H1 (cell line): ENCODE results near the gene RAD51B. TPM values are rescaled to one million over a fixed set of nuclear protein-coding genes. Genes with fewer than 3 reads are reported as not detected.
A peak's percentile ranks its signal among the peaks of the same experiment; 100 is the strongest.

Experiments
- CTCF ChIA-PET: fragments of 300-600 bp; sonication (Branson Sonifier 250); formaldehyde crosslinking; loops from one replicate; lab custom pipeline; 2021; ENCODE audit not compliant: partially characterized antibody; lab: Charles Lee
- POLR2A ChIA-PET: fragments of 300-600 bp; sonication (Branson Sonifier 250); formaldehyde crosslinking; loops from one replicate; lab custom pipeline; 2021; ENCODE audit warnings: inconsistent platforms; ENCODE audit not compliant: partially characterized antibody; lab: Charles Lee
- DNase-seq, 2 experiments: peaks; one replicate each; pipeline versions ENCODE4 v3.0.0 to v3.0.0-alpha.2; 2010 to 2022; ENCODE audit warnings: low spot score in 2 of 2, low read depth in 1 of 2, mixed read lengths in 1 of 2
- FAIRE-seq: peaks from 2 replicates; lab custom pipeline; 2011; peaks lifted over from hg19 to GRCh38; lab: Jason Lieb, UNC
- H2AFZ ChIP-seq: 2 replicates; pipeline ENCODE4 v1.8.1; 2012; ENCODE audit warnings: low read length, inconsistent platforms
- H2AK5ac ChIP-seq: 2 replicates; pipeline ENCODE4 v1.6.1; 2013; ENCODE audit warnings: low read depth, low read length
- H2BK120ac ChIP-seq: replicated peaks from 2 replicates; pipeline ENCODE3; 2013; ENCODE audit warnings: low read depth, low read length, inconsistent platforms
- H2BK12ac ChIP-seq: 2 replicates; pipeline ENCODE4 v1.6.1; 2013; ENCODE audit warnings: low read depth, low read length
- H2BK15ac ChIP-seq: 2 replicates; pipeline ENCODE4 v1.6.1; 2013; ENCODE audit warnings: low read length
- H2BK20ac ChIP-seq: 2 replicates; pipeline ENCODE4 v1.6.1; 2013; ENCODE audit warnings: low read length
- H2BK5ac ChIP-seq: 2 replicates; pipeline ENCODE4 v1.6.1; 2013; ENCODE audit warnings: low read depth, low read length
- H3K14ac ChIP-seq: 2 replicates; pipeline ENCODE4 v1.6.1; 2013; ENCODE audit warnings: inconsistent platforms; ENCODE audit not compliant: insufficient read length
- H3K18ac ChIP-seq: 2 replicates; pipeline ENCODE4 v1.6.1; 2013; ENCODE audit warnings: low read length; ENCODE audit errors: extremely low read depth
- H3K23ac ChIP-seq: 2 replicates; pipeline ENCODE4 v1.6.1; 2013; ENCODE audit warnings: inconsistent platforms; ENCODE audit not compliant: insufficient read length
- H3K23me2 ChIP-seq: 2 replicates; pipeline ENCODE4 v1.6.1; 2013; ENCODE audit warnings: low read depth, low read length
- H3K27ac ChIP-seq: 2 replicates; pipeline ENCODE4 v1.6.1; 2011; ENCODE audit warnings: low read depth, low read length, inconsistent platforms
- H3K27me3 ChIP-seq, 4 experiments: replicated peaks in 1 of 4; 1 replicate in 1 of 4; 2 replicates in 3 of 4; pipeline versions ENCODE4 v1.6.1 to v1.8.1; 2011 to 2013; ENCODE audit warnings: low read length in 3 of 4, mild to moderate bottlenecking in 3 of 4, inconsistent platforms in 2 of 4, mixed read lengths in 2 of 4, moderate library complexity in 1 of 4; ENCODE audit not compliant: control insufficient read depth in 3 of 4, insufficient read depth in 3 of 4; ENCODE audit errors: extremely low read depth in 1 of 4
- H3K36me3 ChIP-seq, 4 experiments: 2 replicates each; pipeline versions ENCODE4 v1.6.1 to v1.8.1; 2011 to 2013; ENCODE audit warnings: mild to moderate bottlenecking in 4 of 4, low read length in 3 of 4, moderate library complexity in 2 of 4, control low read depth in 1 of 4, inconsistent platforms in 1 of 4; ENCODE audit not compliant: insufficient read depth in 4 of 4, control insufficient read depth in 2 of 4
- H3K4ac ChIP-seq: replicated peaks from 2 replicates; pipeline ENCODE3; 2013; ENCODE audit warnings: low read length, low read depth, mixed read lengths, inconsistent platforms; ENCODE audit not compliant: insufficient read length
- H3K4me1 ChIP-seq, 4 experiments: replicated peaks in 1 of 4; 1 replicate in 1 of 4; 2 replicates in 3 of 4; pipeline versions ENCODE4 v1.6.1 to v1.8.1; 2011 to 2013; ENCODE audit warnings: low read length in 3 of 4, inconsistent platforms in 2 of 4, mixed read lengths in 1 of 4; ENCODE audit not compliant: insufficient read depth in 4 of 4, control insufficient read depth in 3 of 4
- H3K4me2 ChIP-seq, 2 experiments: 2 replicates each; pipeline versions ENCODE4 v1.6.1 to v1.8.1; 2011 to 2013; ENCODE audit warnings: low read depth in 2 of 2, low read length in 2 of 2, control low read depth in 1 of 2, inconsistent platforms in 1 of 2, mild to moderate bottlenecking in 1 of 2; ENCODE audit not compliant: insufficient read depth in 1 of 2
- H3K4me3 ChIP-seq, 4 experiments: fragments of 200-600, 300-600 bp in 1 of 4; sonication (generic), shearing (Covaris generic), sonication (Bioruptor Twin) in 1 of 4; 2 replicates each; pipeline versions ENCODE4 v1.5.1 to v1.8.1; 2011 to 2016; ENCODE audit warnings: low read length in 4 of 4, low read depth in 3 of 4, control low read depth in 2 of 4, inconsistent platforms in 2 of 4, mild to moderate bottlenecking in 2 of 4, mixed read lengths in 1 of 4, moderate library complexity in 1 of 4; ENCODE audit not compliant: insufficient read depth in 2 of 4; ENCODE audit errors: extremely low read depth in 1 of 4
- H3K56ac ChIP-seq: replicated peaks from 2 replicates; pipeline ENCODE3; 2013; ENCODE audit warnings: low read depth, mild to moderate bottlenecking, mixed read lengths, low read length, inconsistent platforms; ENCODE audit not compliant: insufficient read length
- H3K79me1 ChIP-seq: 2 replicates; pipeline ENCODE4 v1.6.1; 2013; ENCODE audit warnings: low read depth, low read length, control low read depth
- H3K79me2 ChIP-seq, 2 experiments: 2 replicates each; pipeline versions ENCODE4 v1.6.1 to v1.8.1; 2012 to 2013; ENCODE audit warnings: low read length in 2 of 2, mild to moderate bottlenecking in 2 of 2, inconsistent platforms in 1 of 2; ENCODE audit not compliant: insufficient read depth in 2 of 2, control insufficient read depth in 1 of 2
- H3K9ac ChIP-seq, 4 experiments: replicated peaks in 1 of 4; 1 replicate in 1 of 4; 2 replicates in 3 of 4; pipeline versions ENCODE4 v1.6.1 to v1.8.1; 2011 to 2013; ENCODE audit warnings: low read depth in 3 of 4, low read length in 3 of 4, control low read depth in 2 of 4, mild to moderate bottlenecking in 2 of 4, moderate library complexity in 2 of 4, inconsistent platforms in 1 of 4; ENCODE audit errors: extremely low read depth in 1 of 4
- H3K9me3 ChIP-seq, 2 experiments: 2 replicates each; pipeline versions ENCODE4 v1.6.1 to v1.8.1; 2012 to 2013; ENCODE audit warnings: mild to moderate bottlenecking in 2 of 2, moderate library complexity in 2 of 2, control low read depth in 1 of 2, inconsistent platforms in 1 of 2, low read depth in 1 of 2, low read length in 1 of 2, mixed read lengths in 1 of 2; ENCODE audit not compliant: insufficient read depth in 2 of 2
- H4K20me1 ChIP-seq, 2 experiments: replicated peaks in 1 of 2; 2 replicates each; pipeline versions ENCODE3 to v1.8.1; 2011 to 2013; ENCODE audit warnings: inconsistent platforms in 2 of 2, low read length in 2 of 2, mild to moderate bottlenecking in 1 of 2; ENCODE audit not compliant: insufficient read depth in 2 of 2, control insufficient read depth in 1 of 2
- H4K5ac ChIP-seq: 2 replicates; pipeline ENCODE4 v1.6.1; 2013; ENCODE audit warnings: low read length, low read depth, mixed read lengths, inconsistent platforms; ENCODE audit not compliant: insufficient read length
- H4K8ac ChIP-seq: 2 replicates; pipeline ENCODE4 v1.8.0; 2013; ENCODE audit warnings: mild to moderate bottlenecking, moderate library complexity, low read length, inconsistent platforms; ENCODE audit not compliant: insufficient read depth; ENCODE audit errors: extremely low read depth
- H4K91ac ChIP-seq: replicated peaks from 2 replicates; pipeline ENCODE3; 2013; ENCODE audit warnings: low read length, mixed read lengths, inconsistent platforms; ENCODE audit not compliant: insufficient read length
- CBX5 ChIP-seq: fragments of 300-800, 300-1000 bp; sonication (generic); IDR thresholded peaks from 2 replicates; pipeline ENCODE4 v1.7.1; 2016; ENCODE audit warnings: antibody characterized with exemption, low read length, low read depth
- CHD2 ChIP-seq: IDR thresholded peaks from 2 replicates; pipeline ENCODE4 v1.6.1; 2012; ENCODE audit warnings: low read length, improper control_type of control experiment
- CTBP2 ChIP-seq: IDR thresholded peaks from 2 replicates; pipeline ENCODE4 v1.7.0; 2011; ENCODE audit warnings: borderline replicate concordance, mild to moderate bottlenecking, moderate library complexity, mixed read lengths, low read length; ENCODE audit not compliant: insufficient read depth, insufficient read length
- GABPA ChIP-seq: IDR thresholded peaks from 2 replicates; pipeline ENCODE4 v1.6.1; 2011; ENCODE audit warnings: mild to moderate bottlenecking, low read length, moderate library complexity, borderline replicate concordance; ENCODE audit not compliant: insufficient read depth
- NRF1 ChIP-seq: IDR thresholded peaks from 2 replicates; pipeline ENCODE4 v1.6.1; 2011; ENCODE audit warnings: mild to moderate bottlenecking, low read depth, low read length, improper control_type of control experiment
- POU5F1 ChIP-seq: IDR thresholded peaks from 2 replicates; pipeline ENCODE4 v1.6.1; 2011; ENCODE audit warnings: low read depth, mild to moderate bottlenecking, low read length, moderate library complexity
- RAD21 ChIP-seq, 2 experiments: IDR thresholded peaks in 1 of 2; conservative IDR thresholded peaks in 1 of 2; 2 replicates each; pipeline ENCODE4 v1.6.1; 2011; ENCODE audit warnings: low read depth in 2 of 2, low read length in 2 of 2, improper control_type of control experiment in 1 of 2, inconsistent platforms in 1 of 2, mild to moderate bottlenecking in 1 of 2, moderate library complexity in 1 of 2
- RFX5 ChIP-seq: IDR thresholded peaks from 2 replicates; pipeline ENCODE4 v1.6.1; 2011; ENCODE audit warnings: low read depth, low read length, improper control_type of control experiment, borderline replicate concordance
- SIN3A ChIP-seq, 2 experiments: IDR thresholded peaks in 1 of 2; conservative IDR thresholded peaks in 1 of 2; 2 replicates each; pipeline ENCODE4 v1.6.1; 2011 to 2012; ENCODE audit warnings: low read length in 2 of 2, improper control_type of control experiment in 1 of 2, low read depth in 1 of 2, mild to moderate bottlenecking in 1 of 2
- SP2 ChIP-seq: IDR thresholded peaks from 2 replicates; pipeline ENCODE4 v1.6.1; 2012; ENCODE audit warnings: mild to moderate bottlenecking, low read length, inconsistent platforms
- YY1 ChIP-seq: IDR thresholded peaks from 2 replicates; pipeline ENCODE4 v1.6.1; 2011; ENCODE audit warnings: low read depth, mild to moderate bottlenecking, low read length
- WGBS, 2 experiments: shearing (Covaris generic) in 1 of 2; methylation state at CpG; one replicate each; pipeline versions ENCODE4 v1.1.6 to v1.1.7; 2013 to 2015; ENCODE audit warnings: low lambda C conversion rate in 2 of 2, mixed read lengths in 2 of 2, inconsistent platforms in 1 of 2, low coverage in 1 of 2, missing lambda C conversion rate in 1 of 2; ENCODE audit not compliant: insufficient replicate concordance in 2 of 2, insufficient coverage in 1 of 2, insufficient read length in 1 of 2; ENCODE audit errors: extremely low coverage in 1 of 2, missing lambda C conversion rate in 1 of 2; 5-methylcytosine and 5-hydroxymethylcytosine counted together
- polyA plus RNA-seq, 7 experiments: library from polyadenylated mRNA; depleted of rRNA in 3 of 7; stranded (reverse) in 5 of 7; unstranded in 2 of 7; fragments of >200 nt in 5 of 7; fragments of 200-250 nt in 2 of 7; gene quantifications; 1 replicate in 5 of 7; 2 replicates in 1 of 7; 4 replicates in 1 of 7; pipeline versions ENCODE4 v1.2.1 to v1.2.3, GENCODE V29; 2011 to 2013; ENCODE audit warnings: missing spikeins in 2 of 7, mixed read lengths in 2 of 7
- total RNA-seq: library from RNA; stranded (reverse); fragmentation: NEBNext Ultra II Directional; extraction: Animal tissue kit (Norgen Biotek cat#: 25700); gene quantifications from 2 replicates; pipeline ENCODE4 v1.2.1, GENCODE V29; 2021
- TF ChIP-seq, protein P1 (sequence below): IDR thresholded peaks from 2 replicates; pipeline ENCODE4 v1.6.1; 2012; ENCODE audit warnings: inconsistent platforms

The RAD51B gene
- total and polyA plus RNA-seq, 2 of the 8 experiments (the other 6 are each of a cell fraction or from before 2014, with no cell fraction given): 3.9 to 14.9 TPM

- Histone ChIP-seq H2BK12ac (no peak overlapping the region), H3K14ac (no peak overlapping the region), H3K79me1 (peaks cover 5% of the 10 kb centered on the region), H3K4me1 (no peaks in the 10 kb centered on the region), H4K20me1 (no peaks in the 10 kb centered on the region), H3K27me3 (no peaks in the 10 kb centered on the region), H3K18ac (no peak overlapping the region; the same call in 1 of the 2 replicates), H4K5ac (no peak overlapping the region), H3K27ac (no peak overlapping the region), H4K91ac (no peak overlapping the region), H3K23me2 (no peaks in the 10 kb centered on the region), H2BK120ac (no peak overlapping the region), H3K56ac (no peak overlapping the region), H3K4me3 (no peak overlapping the region), H2AK5ac (no peak overlapping the region), H3K9ac (no peak overlapping the region), H3K4ac (no peak overlapping the region), H3K9me3 (no peaks in the 10 kb centered on the region; a peak in 1 of 4 replicates), H2AFZ (no peak overlapping the region), H3K79me2 (no peaks in the 10 kb centered on the region; a peak in 1 of 4 replicates), H2BK20ac (no peak overlapping the region), H4K8ac (peak overlapping the region; percentile 46; the same call in 1 of the 2 replicates), H2BK15ac (no peak overlapping the region), H3K36me3 (no peaks in the 10 kb centered on the region), H3K23ac (no peak overlapping the region), H2BK5ac (0 out of 2 replicates have a peak overlapping the region, but pooled peaks have one; percentile 52), H3K4me2 (no peak overlapping the region)
- no peak for DNase-seq
- CTCF ChIA-PET: interaction anchor here (0.9 to 1.9 kb wide), 2 partner anchors 9 to 12 kb away, joined by 4 to 5 read pairs; no protein-coding TSS in a partner anchor
- no peak for FAIRE-seq
- POLR2A ChIA-PET: no interaction called here
- WGBS, 2 experiments: 95% methylated on average over 17 of the region's 17 CpGs; no CpG with 5 or more reads in 1 of the 2 experiments
- TF ChIP-seq, protein P1, sequence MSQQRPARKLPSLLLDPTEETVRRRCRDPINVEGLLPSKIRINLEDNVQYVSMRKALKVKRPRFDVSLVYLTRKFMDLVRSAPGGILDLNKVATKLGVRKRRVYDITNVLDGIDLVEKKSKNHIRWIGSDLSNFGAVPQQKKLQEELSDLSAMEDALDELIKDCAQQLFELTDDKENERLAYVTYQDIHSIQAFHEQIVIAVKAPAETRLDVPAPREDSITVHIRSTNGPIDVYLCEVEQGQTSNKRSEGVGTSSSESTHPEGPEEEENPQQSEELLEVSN: no peak
- TF ChIP-seq RAD21 (IDR thresholded peaks at IDR 0.05 in 1 of 2, conservative IDR thresholded peaks at IDR 0.05 in 1 of 2; ENCODE audit: low read depth in 2 of 2, low read length in 2 of 2) (no peak), SIN3A (conservative IDR thresholded peaks at IDR 0.05 in 1 of 2, IDR thresholded peaks at IDR 0.05 in 1 of 2; ENCODE audit: low read depth in 1 of 2, low read length in 2 of 2) (no peak), GABPA (no peak), SP2 (no peak), CTBP2 (no peak), POU5F1 (no peak), NRF1 (no peak), CHD2 (no peak), RFX5 (no peak), YY1 (no peak), CBX5 (no peak)
Measured at GRCh38 chr14:67846029-67846610, 26.5 kb downstream of the RAD51B start.
